ENCODE data around the gene SH2B2.
"Not testable (repeated sequence)": the region's sequence is repeated elsewhere in the genome, so short reads cannot be mapped to it uniquely, and the experiment has no call there.

DNA sequence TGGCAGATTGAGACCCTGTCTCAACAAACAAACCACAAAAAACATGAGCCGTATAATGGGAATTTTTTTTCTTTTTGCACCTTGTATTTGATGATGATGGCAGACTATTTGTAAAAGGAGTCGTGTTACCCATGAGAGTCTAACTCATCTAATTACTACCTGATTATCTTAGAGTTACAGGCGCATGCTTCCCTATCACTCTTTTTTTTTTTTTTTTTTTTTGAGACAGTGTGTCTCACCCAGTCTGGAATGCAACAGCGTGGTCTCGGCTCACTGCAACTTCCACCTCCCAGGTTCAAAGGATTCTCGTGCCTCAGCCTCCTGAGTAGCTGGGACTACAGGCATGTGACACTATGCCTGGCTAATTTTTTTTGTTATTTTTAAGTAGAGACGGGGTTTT lies 78.7 kb downstream of the SH2B2 start:
- not testable (repeated sequence) for TF ChIP-seq EZH2 (IDR thresholded peaks at IDR 0.05; ENCODE audit: insufficient read depth, poor library complexity, severe bottlenecking); EZH2phosphoT487 (IDR thresholded peaks at IDR 0.05; ENCODE audit: insufficient read depth, low read depth)
